AG09309 (cell line): ENCODE results near the gene CXCR6.

Experiments
- DNase-seq: peaks from one replicate; pipeline ENCODE4 v3.0.0-alpha.2; 2010; ENCODE audit warnings: low read depth
- H3K4me3 ChIP-seq: 2 replicates; pipeline ENCODE4 v1.5.1; 2011; ENCODE audit warnings: mild to moderate bottlenecking, low read depth, low read length, moderate library complexity; ENCODE audit not compliant: control insufficient read depth
- CTCF ChIP-seq: IDR thresholded peaks from 2 replicates; pipeline ENCODE4 v1.5.1; 2011; ENCODE audit warnings: mild to moderate bottlenecking, low read depth, low read length, inconsistent platforms; ENCODE audit not compliant: insufficient read depth, control insufficient read depth; ENCODE audit errors: missing control alignments

Gene CXCR6

GRCh38 chr3:45943207-45943846, at the start of gene CXCR6:
Gene CXCR6 (plus strand): TSS chr3:45943464. CDS start chr3:45946482, 3,018 bp downstream.
- TF ChIP-seq CTCF, result no peak
- no peak for DNase-seq
- no peak within 1 kb of the TSS for H3K4me3 ChIP-seq

- no peak for TF ChIP-seq CTCF
- no peak for DNase-seq
- H3K4me3 ChIP-seq, result no peak overlapping the region
These were observed 49.2 kb upstream of the CXCR6 start for GRCh38 chr3:45894015-45894414.

- no peak for DNase-seq
- no peak for TF ChIP-seq CTCF
- H3K4me3 ChIP-seq, result no peak overlapping the region
These were observed 47.4 kb upstream of the CXCR6 start for GRCh38 chr3:45895686-45896468.

GRCh38 chr3:45896956-45897355, 46.3 kb upstream of the CXCR6 start:
- no peak overlapping the region for H3K4me3 ChIP-seq
- DNase-seq, result no peak

GRCh38 chr3:45904931-45905330, 38.3 kb upstream of the CXCR6 start:
- TF ChIP-seq CTCF, result no peak
- H3K4me3 ChIP-seq, result no peak overlapping the region
- DNase-seq, result no peak

More at GRCh38 chr3:45896956-45897355, 46.3 kb upstream of the CXCR6 start:
- no peak for TF ChIP-seq CTCF

- no peak overlapping the region for H3K4me3 ChIP-seq
- DNase-seq, result no peak
- TF ChIP-seq CTCF, result no peak
These were observed 37.5 kb upstream of the CXCR6 start for GRCh38 chr3:45905755-45906154.
